H1 (cell line): ENCODE measurements around the gene SNW1. TPM values are rescaled to one million over a fixed set of nuclear protein-coding genes. Genes with fewer than 3 reads are reported as not detected.

ENCODE experiments used
- CTCF ChIA-PET: fragments of 300-600 bp; sonication (Branson Sonifier 250); formaldehyde crosslinking; loops from one replicate; lab custom pipeline; 2021; ENCODE audit not compliant: partially characterized antibody; lab: Charles Lee
- POLR2A ChIA-PET: fragments of 300-600 bp; sonication (Branson Sonifier 250); formaldehyde crosslinking; loops from one replicate; lab custom pipeline; 2021; ENCODE audit warnings: inconsistent platforms; ENCODE audit not compliant: partially characterized antibody; lab: Charles Lee
- DNase-seq, 2 experiments: peaks; one replicate each; pipeline versions ENCODE4 v3.0.0 to v3.0.0-alpha.2; 2010 to 2022; ENCODE audit warnings: low spot score in 2 of 2, low read depth in 1 of 2, mixed read lengths in 1 of 2
- FAIRE-seq: peaks from 2 replicates; lab custom pipeline; 2011; peaks lifted over from hg19 to GRCh38; lab: Jason Lieb, UNC
- H2AFZ ChIP-seq: 2 replicates; pipeline ENCODE4 v1.8.1; 2012; ENCODE audit warnings: low read length, inconsistent platforms
- H2AK5ac ChIP-seq: 2 replicates; pipeline ENCODE4 v1.6.1; 2013; ENCODE audit warnings: low read depth, low read length
- H2BK120ac ChIP-seq: replicated peaks from 2 replicates; pipeline ENCODE3; 2013; ENCODE audit warnings: low read depth, low read length, inconsistent platforms
- H2BK12ac ChIP-seq: 2 replicates; pipeline ENCODE4 v1.6.1; 2013; ENCODE audit warnings: low read depth, low read length
- H2BK15ac ChIP-seq: 2 replicates; pipeline ENCODE4 v1.6.1; 2013; ENCODE audit warnings: low read length
- H2BK20ac ChIP-seq: 2 replicates; pipeline ENCODE4 v1.6.1; 2013; ENCODE audit warnings: low read length
- H2BK5ac ChIP-seq: 2 replicates; pipeline ENCODE4 v1.6.1; 2013; ENCODE audit warnings: low read depth, low read length
- H3K14ac ChIP-seq: 2 replicates; pipeline ENCODE4 v1.6.1; 2013; ENCODE audit warnings: inconsistent platforms; ENCODE audit not compliant: insufficient read length
- H3K18ac ChIP-seq: 2 replicates; pipeline ENCODE4 v1.6.1; 2013; ENCODE audit warnings: low read length; ENCODE audit errors: extremely low read depth
- H3K23ac ChIP-seq: 2 replicates; pipeline ENCODE4 v1.6.1; 2013; ENCODE audit warnings: inconsistent platforms; ENCODE audit not compliant: insufficient read length
- H3K23me2 ChIP-seq: 2 replicates; pipeline ENCODE4 v1.6.1; 2013; ENCODE audit warnings: low read depth, low read length
- H3K27ac ChIP-seq: 2 replicates; pipeline ENCODE4 v1.6.1; 2011; ENCODE audit warnings: low read depth, low read length, inconsistent platforms
- H3K27me3 ChIP-seq, 4 experiments: replicated peaks in 1 of 4; 1 replicate in 1 of 4; 2 replicates in 3 of 4; pipeline versions ENCODE4 v1.6.1 to v1.8.1; 2011 to 2013; ENCODE audit warnings: low read length in 3 of 4, mild to moderate bottlenecking in 3 of 4, inconsistent platforms in 2 of 4, mixed read lengths in 2 of 4, moderate library complexity in 1 of 4; ENCODE audit not compliant: control insufficient read depth in 3 of 4, insufficient read depth in 3 of 4; ENCODE audit errors: extremely low read depth in 1 of 4
- H3K36me3 ChIP-seq, 4 experiments: 2 replicates each; pipeline versions ENCODE4 v1.6.1 to v1.8.1; 2011 to 2013; ENCODE audit warnings: mild to moderate bottlenecking in 4 of 4, low read length in 3 of 4, moderate library complexity in 2 of 4, control low read depth in 1 of 4, inconsistent platforms in 1 of 4; ENCODE audit not compliant: insufficient read depth in 4 of 4, control insufficient read depth in 2 of 4
- H3K4ac ChIP-seq: replicated peaks from 2 replicates; pipeline ENCODE3; 2013; ENCODE audit warnings: low read length, low read depth, mixed read lengths, inconsistent platforms; ENCODE audit not compliant: insufficient read length
- H3K4me1 ChIP-seq, 4 experiments: replicated peaks in 1 of 4; 1 replicate in 1 of 4; 2 replicates in 3 of 4; pipeline versions ENCODE4 v1.6.1 to v1.8.1; 2011 to 2013; ENCODE audit warnings: low read length in 3 of 4, inconsistent platforms in 2 of 4, mixed read lengths in 1 of 4; ENCODE audit not compliant: insufficient read depth in 4 of 4, control insufficient read depth in 3 of 4
- H3K4me2 ChIP-seq, 2 experiments: 2 replicates each; pipeline versions ENCODE4 v1.6.1 to v1.8.1; 2011 to 2013; ENCODE audit warnings: low read depth in 2 of 2, low read length in 2 of 2, control low read depth in 1 of 2, inconsistent platforms in 1 of 2, mild to moderate bottlenecking in 1 of 2; ENCODE audit not compliant: insufficient read depth in 1 of 2
- H3K4me3 ChIP-seq, 4 experiments: fragments of 200-600, 300-600 bp in 1 of 4; sonication (generic), shearing (Covaris generic), sonication (Bioruptor Twin) in 1 of 4; 2 replicates each; pipeline versions ENCODE4 v1.5.1 to v1.8.1; 2011 to 2016; ENCODE audit warnings: low read length in 4 of 4, low read depth in 3 of 4, control low read depth in 2 of 4, inconsistent platforms in 2 of 4, mild to moderate bottlenecking in 2 of 4, mixed read lengths in 1 of 4, moderate library complexity in 1 of 4; ENCODE audit not compliant: insufficient read depth in 2 of 4; ENCODE audit errors: extremely low read depth in 1 of 4
- H3K56ac ChIP-seq: replicated peaks from 2 replicates; pipeline ENCODE3; 2013; ENCODE audit warnings: low read depth, mild to moderate bottlenecking, mixed read lengths, low read length, inconsistent platforms; ENCODE audit not compliant: insufficient read length
- H3K79me1 ChIP-seq: 2 replicates; pipeline ENCODE4 v1.6.1; 2013; ENCODE audit warnings: low read depth, low read length, control low read depth
- H3K79me2 ChIP-seq, 2 experiments: 2 replicates each; pipeline versions ENCODE4 v1.6.1 to v1.8.1; 2012 to 2013; ENCODE audit warnings: low read length in 2 of 2, mild to moderate bottlenecking in 2 of 2, inconsistent platforms in 1 of 2; ENCODE audit not compliant: insufficient read depth in 2 of 2, control insufficient read depth in 1 of 2
- H3K9ac ChIP-seq, 4 experiments: replicated peaks in 1 of 4; 1 replicate in 1 of 4; 2 replicates in 3 of 4; pipeline versions ENCODE4 v1.6.1 to v1.8.1; 2011 to 2013; ENCODE audit warnings: low read depth in 3 of 4, low read length in 3 of 4, control low read depth in 2 of 4, mild to moderate bottlenecking in 2 of 4, moderate library complexity in 2 of 4, inconsistent platforms in 1 of 4; ENCODE audit errors: extremely low read depth in 1 of 4
- H3K9me3 ChIP-seq, 2 experiments: 2 replicates each; pipeline versions ENCODE4 v1.6.1 to v1.8.1; 2012 to 2013; ENCODE audit warnings: mild to moderate bottlenecking in 2 of 2, moderate library complexity in 2 of 2, control low read depth in 1 of 2, inconsistent platforms in 1 of 2, low read depth in 1 of 2, low read length in 1 of 2, mixed read lengths in 1 of 2; ENCODE audit not compliant: insufficient read depth in 2 of 2
- H4K20me1 ChIP-seq, 2 experiments: replicated peaks in 1 of 2; 2 replicates each; pipeline versions ENCODE3 to v1.8.1; 2011 to 2013; ENCODE audit warnings: inconsistent platforms in 2 of 2, low read length in 2 of 2, mild to moderate bottlenecking in 1 of 2; ENCODE audit not compliant: insufficient read depth in 2 of 2, control insufficient read depth in 1 of 2
- H4K5ac ChIP-seq: 2 replicates; pipeline ENCODE4 v1.6.1; 2013; ENCODE audit warnings: low read length, low read depth, mixed read lengths, inconsistent platforms; ENCODE audit not compliant: insufficient read length
- H4K8ac ChIP-seq: 2 replicates; pipeline ENCODE4 v1.8.0; 2013; ENCODE audit warnings: mild to moderate bottlenecking, moderate library complexity, low read length, inconsistent platforms; ENCODE audit not compliant: insufficient read depth; ENCODE audit errors: extremely low read depth
- H4K91ac ChIP-seq: replicated peaks from 2 replicates; pipeline ENCODE3; 2013; ENCODE audit warnings: low read length, mixed read lengths, inconsistent platforms; ENCODE audit not compliant: insufficient read length
- ASH2L ChIP-seq: fragments of 200-600, 300-600 bp; sonication (generic); IDR thresholded peaks from one replicate; pipeline ENCODE4 v1.7.1; 2017; ENCODE audit warnings: low read length
- ATF3 ChIP-seq: IDR thresholded peaks from 2 replicates; pipeline ENCODE4 v1.6.1; 2011; ENCODE audit warnings: low read depth, mild to moderate bottlenecking, low read length; ENCODE audit not compliant: insufficient read depth
- BACH1 ChIP-seq: IDR thresholded peaks from 2 replicates; pipeline ENCODE4 v1.6.1; 2012; ENCODE audit warnings: low read length, improper control_type of control experiment
- E2F6 ChIP-seq: IDR thresholded peaks from 2 replicates; pipeline ENCODE4 v1.6.1; 2012; ENCODE audit warnings: inconsistent platforms
- EGR1 ChIP-seq: IDR thresholded peaks from 2 replicates; pipeline ENCODE4 v1.6.1; 2011; ENCODE audit warnings: low read depth, low read length, borderline replicate concordance
- GABPA ChIP-seq: IDR thresholded peaks from 2 replicates; pipeline ENCODE4 v1.6.1; 2011; ENCODE audit warnings: mild to moderate bottlenecking, low read length, moderate library complexity, borderline replicate concordance; ENCODE audit not compliant: insufficient read depth
- HDAC6 ChIP-seq: IDR thresholded peaks from one replicate; pipeline ENCODE4 v1.7.1; 2012; ENCODE audit warnings: low read depth, mild to moderate bottlenecking, inconsistent platforms, low read length, moderate library complexity
- NANOG ChIP-seq: IDR thresholded peaks from 2 replicates; pipeline ENCODE4 v1.6.1; 2011; ENCODE audit warnings: low read length, low read depth, mild to moderate bottlenecking, inconsistent platforms; ENCODE audit not compliant: insufficient read depth, poor library complexity, severe bottlenecking
- POLR2A ChIP-seq, 2 experiments: IDR thresholded peaks; 1 replicate in 1 of 2; 2 replicates in 1 of 2; pipeline ENCODE4 v1.6.1; 2011; ENCODE audit warnings: low read depth in 2 of 2, low read length in 2 of 2, mild to moderate bottlenecking in 2 of 2; ENCODE audit errors: control extremely low read depth in 1 of 2
- POLR2AphosphoS5 ChIP-seq: IDR thresholded peaks from 2 replicates; pipeline ENCODE4 v1.6.1; 2011; ENCODE audit warnings: low read depth, low read length
- SIRT6 ChIP-seq: IDR thresholded peaks from one replicate; pipeline ENCODE4 v1.7.1; 2012; ENCODE audit warnings: low read length, inconsistent platforms
- TBP ChIP-seq: IDR thresholded peaks from 2 replicates; pipeline ENCODE4 v1.6.1; 2011; ENCODE audit warnings: low read depth, low read length, improper control_type of control experiment
- YY1 ChIP-seq: IDR thresholded peaks from 2 replicates; pipeline ENCODE4 v1.6.1; 2011; ENCODE audit warnings: low read depth, mild to moderate bottlenecking, low read length
- ZNF274 ChIP-seq: IDR thresholded peaks from 2 replicates; pipeline ENCODE4 v1.7.0; 2012; ENCODE audit warnings: low read length, borderline replicate concordance; ENCODE audit errors: extremely low read depth
- WGBS, 2 experiments: shearing (Covaris generic) in 1 of 2; methylation state at CpG; one replicate each; pipeline versions ENCODE4 v1.1.6 to v1.1.7; 2013 to 2015; ENCODE audit warnings: low lambda C conversion rate in 2 of 2, mixed read lengths in 2 of 2, inconsistent platforms in 1 of 2, low coverage in 1 of 2, missing lambda C conversion rate in 1 of 2; ENCODE audit not compliant: insufficient replicate concordance in 2 of 2, insufficient coverage in 1 of 2, insufficient read length in 1 of 2; ENCODE audit errors: extremely low coverage in 1 of 2, missing lambda C conversion rate in 1 of 2; 5-methylcytosine and 5-hydroxymethylcytosine counted together
- polyA plus RNA-seq, 7 experiments: library from polyadenylated mRNA; depleted of rRNA in 3 of 7; stranded (reverse) in 5 of 7; unstranded in 2 of 7; fragments of >200 nt in 5 of 7; fragments of 200-250 nt in 2 of 7; gene quantifications; 1 replicate in 5 of 7; 2 replicates in 1 of 7; 4 replicates in 1 of 7; pipeline versions ENCODE4 v1.2.1 to v1.2.3, GENCODE V29; 2011 to 2013; ENCODE audit warnings: missing spikeins in 2 of 7, mixed read lengths in 2 of 7
- total RNA-seq: library from RNA; stranded (reverse); fragmentation: NEBNext Ultra II Directional; extraction: Animal tissue kit (Norgen Biotek cat#: 25700); gene quantifications from 2 replicates; pipeline ENCODE4 v1.2.1, GENCODE V29; 2021

Gene SNW1
- total and polyA plus RNA-seq, 2 of the 8 experiments (the other 6 are each of a cell fraction or from before 2014, with no cell fraction given), result 13.2 to 79.2 TPM

GRCh38 chr14:77709412-77709811 is 51.5 kb downstream of the SNW1 start:
- H3K36me3 ChIP-seq, result peaks cover 8 to 41% (median 27%) of the 10 kb centered on the region in 4 experiments
- no peaks in the 10 kb centered on the region for H3K9me3 ChIP-seq
- peak overlapping the region; percentile 68 to 98 (median 94) for H3K4me3 ChIP-seq
- H3K9ac ChIP-seq, result peak overlapping the region in 3 of 4 experiments; percentile 27 to 94 (median 72); a peak in 3 of 7 replicates
- no peak overlapping the region for H3K23ac ChIP-seq
- no peak overlapping the region for H2AK5ac ChIP-seq
- H4K8ac ChIP-seq, result no peak overlapping the region
- no peak overlapping the region for H4K5ac ChIP-seq
- H3K27me3 ChIP-seq, result no peaks in the 10 kb centered on the region
- H4K91ac ChIP-seq, result no peak overlapping the region
- no peak overlapping the region for H2BK15ac ChIP-seq
- ChIA-PET POLR2A (interaction anchor here (2.0 to 2.3 kb wide), 2 partner anchors 10 to 51 kb away, joined by 7 to 15 read pairs; partner anchors contain the start of gene SNW1), CTCF (interaction anchor here (0.6 to 1.4 kb wide), 4 partner anchors 52 to 69 kb away, joined by 3 to 6 read pairs (median 4); no protein-coding TSS in a partner anchor)
- H2BK120ac ChIP-seq, result no peak overlapping the region
- H3K27ac ChIP-seq, result no peak overlapping the region
- H3K79me1 ChIP-seq, result peaks cover 4% of the 10 kb centered on the region; the same call in 1 of the 2 replicates
- H3K18ac ChIP-seq, result no peak overlapping the region
- WGBS, 2 experiments, result 65% methylated on average over 3 of the region's 3 CpGs; no CpG with 5 or more reads in 1 of the 2 experiments
- H4K20me1 ChIP-seq, result peaks cover 6 to 14% of the 10 kb centered on the region in 2 experiments
- H2BK12ac ChIP-seq, result no peak overlapping the region
- no peak for FAIRE-seq
- peaks cover 8% of the 10 kb centered on the region for H3K23me2 ChIP-seq
- H3K4ac ChIP-seq, result no peak overlapping the region
- H3K4me1 ChIP-seq, result peaks cover 0 to 2% (median 1%) of the 10 kb centered on the region in 4 experiments; a peak in 2 of 7 replicates
- no peak overlapping the region for H3K14ac ChIP-seq
- no peak for DNase-seq
- no peak overlapping the region for H2AFZ ChIP-seq
- H3K56ac ChIP-seq, result no peak overlapping the region
- H3K4me2 ChIP-seq, result peak overlapping the region; percentile 75
- no peak overlapping the region for H2BK20ac ChIP-seq
- no peak overlapping the region for H2BK5ac ChIP-seq
- H3K79me2 ChIP-seq, result peaks cover 36 to 87% of the 10 kb centered on the region in 2 experiments
- TF ChIP-seq YY1 (no peak), NANOG (no peak), E2F6 (no peak), GABPA (no peak), POLR2A (IDR thresholded peaks at IDR 0.05; ENCODE audit: control extremely low read depth in 1 of 2, low read depth in 2 of 2, low read length in 2 of 2) (no peak), TBP (no peak), EGR1 (no peak), HDAC6 (no peak), POLR2AphosphoS5 (no peak), SIRT6 (no peak), ASH2L (no peak), BACH1 (no peak), ATF3 (no peak), ZNF274 (no peak)
